IPS-NIHi7 (cell line): ENCODE measurements around the gene ARHGAP22.
"Not testable (repeated sequence)": the region's sequence is repeated elsewhere in the genome, so short reads cannot be mapped to it uniquely, and the experiment has no call there.

Experiments used
- DNase-seq: peaks from one replicate; pipeline ENCODE4 v3.0.0; 2012; ENCODE audit warnings: mixed read lengths; ENCODE audit errors: extremely low spot score

Gene ARHGAP22

GRCh38 chr10:48421862-48422261 lies 183.0 kb downstream of the ARHGAP22 start:
- not testable (repeated sequence) for DNase-seq

DNA sequence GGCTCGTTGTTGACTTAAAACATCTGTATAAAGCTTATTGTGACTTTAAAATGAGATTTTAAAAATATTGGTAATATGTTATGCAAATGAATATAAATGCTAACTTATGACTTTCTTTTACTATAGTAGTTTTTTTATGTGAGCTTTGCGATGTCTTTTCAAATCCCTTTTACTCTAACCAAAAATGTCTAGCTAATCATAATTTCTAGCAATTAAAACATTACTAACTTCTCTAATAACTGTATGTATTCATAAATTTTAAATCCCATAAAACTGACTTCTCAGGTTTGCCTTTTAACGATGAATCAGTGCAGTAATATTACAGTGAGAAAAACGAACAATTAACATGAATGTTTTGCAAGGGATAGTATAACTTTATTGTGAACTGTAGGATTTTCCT lies 185.2 kb downstream of the ARHGAP22 start:
- DNase-seq, result no peak

- DNase-seq, result no peak
Measured at GRCh38 chr10:48418189-48418788, 186.6 kb downstream of the ARHGAP22 start.

DNA sequence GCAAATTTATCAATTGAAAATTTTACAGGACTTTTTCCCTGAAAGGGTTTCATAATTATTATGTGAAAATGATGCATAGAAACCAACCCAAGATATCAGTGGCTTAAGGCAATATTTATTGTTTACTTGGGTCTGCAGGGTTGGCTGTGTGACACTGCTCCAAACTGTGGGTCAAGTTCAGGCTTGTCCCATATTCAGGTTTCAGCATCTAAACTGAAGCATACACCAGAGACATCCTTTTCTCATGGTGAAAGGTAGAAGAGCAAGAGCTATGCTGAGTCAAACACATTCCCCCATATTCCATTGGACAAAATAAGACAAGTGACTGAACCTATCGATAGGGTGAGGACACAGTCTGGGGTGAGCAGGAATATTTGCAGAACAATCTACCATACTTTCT lies 187.5 kb downstream of the ARHGAP22 start:
- no peak for DNase-seq

GRCh38 chr10:48416584-48417232 lies 188.2 kb downstream of the ARHGAP22 start:
- no peak for DNase-seq

DNA sequence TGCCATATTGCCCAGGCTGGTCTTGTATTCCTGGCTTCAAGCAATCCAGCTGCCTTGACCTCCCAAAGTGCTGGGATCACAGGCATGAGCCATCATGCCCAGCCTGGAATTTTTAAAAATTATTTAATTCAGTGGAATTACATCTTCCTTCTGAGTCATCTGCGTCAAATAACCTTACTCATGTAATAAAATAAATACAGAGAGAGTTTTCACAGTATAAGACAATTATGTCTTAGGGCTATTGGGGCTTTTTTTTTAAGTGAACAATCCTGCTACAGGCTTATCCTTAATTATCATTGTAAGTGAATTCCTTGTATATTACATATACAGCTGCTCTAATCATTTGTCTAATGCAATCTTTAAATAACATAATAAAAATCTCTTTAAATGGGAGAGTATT lies 190.1 kb downstream of the ARHGAP22 start:
- no peak for DNase-seq

- no peak for DNase-seq
Measured at GRCh38 chr10:48414160-48414559, 190.7 kb downstream of the ARHGAP22 start.

DNA sequence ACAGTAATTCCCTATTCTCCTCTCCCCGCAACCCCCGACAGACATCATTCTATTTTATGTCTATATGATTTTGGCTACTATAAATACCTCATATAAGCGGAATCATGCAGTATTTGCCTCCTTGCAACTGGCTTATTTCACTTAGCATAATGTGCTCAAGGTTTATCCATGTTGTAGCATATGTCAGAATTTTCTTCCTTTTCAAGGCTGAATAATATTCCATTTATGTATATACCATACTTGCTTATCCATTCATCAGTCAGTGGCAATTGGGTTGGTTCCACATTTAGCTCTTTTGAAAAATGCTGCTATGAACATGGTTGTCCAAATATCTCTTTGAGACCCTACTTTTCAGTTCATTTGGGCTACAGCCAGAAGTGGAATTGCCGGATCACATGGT lies 191.9 kb downstream of the ARHGAP22 start:
- DNase-seq, result no peak

DNA sequence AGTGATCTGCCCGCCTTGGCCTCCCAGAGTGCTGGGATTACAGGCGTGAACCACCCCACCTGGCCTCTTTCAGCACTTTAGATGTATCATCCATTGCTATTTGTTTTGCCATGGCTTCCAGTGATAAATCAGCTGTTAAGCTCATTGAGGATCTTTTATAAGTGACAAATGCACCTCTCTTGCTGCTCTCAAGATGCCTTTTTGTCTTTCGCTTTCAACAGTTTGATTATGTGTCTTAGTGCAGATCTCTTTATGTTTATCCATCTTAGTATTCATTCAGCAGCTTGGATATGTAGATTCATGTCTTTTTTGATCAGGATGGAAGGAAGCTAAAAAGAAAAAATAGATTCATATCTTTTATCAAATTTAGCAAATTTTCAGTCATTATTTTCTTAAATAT lies 192.8 kb downstream of the ARHGAP22 start:
- DNase-seq, result no peak

GRCh38 chr10:48411510-48411909 lies 193.4 kb downstream of the ARHGAP22 start:
- DNase-seq, result no peak

- no peak for DNase-seq
Measured at GRCh38 chr10:48410503-48410902, 194.4 kb downstream of the ARHGAP22 start.

DNA sequence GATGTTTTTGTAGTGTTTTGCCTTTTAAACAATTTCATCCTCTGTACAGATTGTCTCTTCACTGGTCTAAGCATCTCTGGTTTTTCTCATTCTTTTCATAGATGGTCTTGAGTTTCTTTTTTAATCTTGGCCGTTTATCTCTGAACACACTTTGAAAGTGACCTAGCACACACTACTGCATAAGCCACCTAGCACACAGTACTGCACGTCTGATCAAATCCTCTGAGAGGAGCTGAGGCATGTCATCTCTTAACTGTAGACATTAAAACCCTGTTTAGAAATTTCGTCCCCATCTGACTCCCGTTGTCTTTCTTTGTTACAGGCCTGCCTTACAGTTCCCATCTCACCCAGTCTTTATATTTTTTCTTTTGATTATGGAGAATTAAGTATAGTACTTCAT lies 198.2 kb downstream of the ARHGAP22 start:
- DNase-seq, result no peak

GRCh38 chr10:48406204-48406603 lies 198.7 kb downstream of the ARHGAP22 start:
- peak; percentile 32 for DNase-seq

GRCh38 chr10:48404646-48405045 lies 200.2 kb downstream of the ARHGAP22 start:
- no peak for DNase-seq

DNA sequence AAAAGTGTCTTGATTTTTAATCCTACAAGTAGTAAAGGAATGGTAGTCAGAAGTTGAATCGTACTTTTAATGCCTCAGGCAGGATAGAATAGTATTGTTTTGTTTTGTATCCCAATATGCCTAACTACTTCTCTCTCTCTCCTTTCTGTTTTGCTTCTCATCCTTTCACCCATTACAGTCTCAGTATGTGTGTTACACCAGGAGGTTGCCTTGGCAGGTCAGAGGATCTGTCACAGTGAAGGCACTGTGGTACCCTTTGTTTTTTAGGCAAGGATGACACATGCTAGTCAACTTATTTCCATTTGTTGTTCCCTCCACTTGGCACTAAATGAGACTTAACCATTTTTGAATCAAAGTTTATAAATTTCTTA lies 204.0 kb downstream of the ARHGAP22 start:
- no peak for DNase-seq

DNA sequence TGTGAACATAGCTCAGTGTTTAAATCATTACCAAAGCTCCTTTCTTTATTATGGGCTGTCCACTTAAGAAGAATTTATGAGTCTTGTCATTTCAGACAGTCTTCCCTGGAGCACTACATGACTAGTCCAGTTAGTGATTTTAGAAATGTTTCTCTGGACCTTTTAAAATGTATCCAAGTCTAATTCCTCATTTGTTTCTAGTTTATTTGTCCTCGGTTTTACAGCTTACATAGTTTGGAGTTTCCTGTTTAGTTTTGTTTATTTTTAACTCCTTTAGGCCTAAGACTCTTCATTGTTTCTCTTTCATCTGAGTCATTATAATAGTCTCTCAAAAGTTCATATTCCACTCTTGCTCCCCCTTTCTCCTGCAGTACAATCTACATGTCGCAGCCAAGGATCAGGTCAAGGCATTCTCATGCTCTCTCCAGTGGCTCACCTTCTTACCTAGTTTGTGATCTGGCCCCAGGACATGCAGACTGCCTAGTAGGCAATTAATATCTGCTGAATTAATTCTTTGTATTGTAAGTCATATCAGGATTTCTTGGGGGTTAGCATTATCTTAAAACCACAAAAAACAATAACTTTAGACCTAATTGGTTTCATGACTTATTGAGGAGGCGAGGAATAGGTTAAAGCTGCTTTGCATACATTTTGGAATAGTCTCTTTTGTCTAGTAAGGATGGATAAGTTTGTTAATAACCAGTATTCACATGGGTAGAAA lies 204.6 kb downstream of the ARHGAP22 start:
- DNase-seq, result no peak

- no peak for DNase-seq
Measured at GRCh38 chr10:48399551-48399950, 205.3 kb downstream of the ARHGAP22 start.

GRCh38 chr10:48399056-48399541 lies 205.8 kb downstream of the ARHGAP22 start:
- DNase-seq, result peak; percentile 10

DNA sequence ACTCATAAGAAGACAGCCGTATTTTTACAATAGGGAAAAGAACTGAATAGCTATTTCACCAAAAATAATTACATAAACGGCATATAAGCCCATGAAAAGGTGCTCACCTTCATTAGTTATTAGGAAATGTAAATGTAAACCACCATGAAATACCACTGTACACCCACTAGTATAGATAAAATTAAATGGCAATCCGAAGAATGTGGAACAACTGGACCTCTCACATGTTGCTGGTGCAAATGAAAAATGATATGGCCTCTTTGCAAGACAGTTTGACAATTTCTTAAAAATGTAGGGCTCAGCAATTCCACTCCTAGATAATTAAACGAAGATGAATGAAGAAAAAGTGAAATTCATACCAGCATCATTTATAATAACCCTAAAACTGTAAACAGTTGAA lies 206.6 kb downstream of the ARHGAP22 start:
- no peak for DNase-seq
